ENCODE measurements around the gene PRTN3.
"Not testable (repeated sequence)": the region's sequence is repeated elsewhere in the genome, so short reads cannot be mapped to it uniquely, and the experiment has no call there.

Gene PRTN3

DNA sequence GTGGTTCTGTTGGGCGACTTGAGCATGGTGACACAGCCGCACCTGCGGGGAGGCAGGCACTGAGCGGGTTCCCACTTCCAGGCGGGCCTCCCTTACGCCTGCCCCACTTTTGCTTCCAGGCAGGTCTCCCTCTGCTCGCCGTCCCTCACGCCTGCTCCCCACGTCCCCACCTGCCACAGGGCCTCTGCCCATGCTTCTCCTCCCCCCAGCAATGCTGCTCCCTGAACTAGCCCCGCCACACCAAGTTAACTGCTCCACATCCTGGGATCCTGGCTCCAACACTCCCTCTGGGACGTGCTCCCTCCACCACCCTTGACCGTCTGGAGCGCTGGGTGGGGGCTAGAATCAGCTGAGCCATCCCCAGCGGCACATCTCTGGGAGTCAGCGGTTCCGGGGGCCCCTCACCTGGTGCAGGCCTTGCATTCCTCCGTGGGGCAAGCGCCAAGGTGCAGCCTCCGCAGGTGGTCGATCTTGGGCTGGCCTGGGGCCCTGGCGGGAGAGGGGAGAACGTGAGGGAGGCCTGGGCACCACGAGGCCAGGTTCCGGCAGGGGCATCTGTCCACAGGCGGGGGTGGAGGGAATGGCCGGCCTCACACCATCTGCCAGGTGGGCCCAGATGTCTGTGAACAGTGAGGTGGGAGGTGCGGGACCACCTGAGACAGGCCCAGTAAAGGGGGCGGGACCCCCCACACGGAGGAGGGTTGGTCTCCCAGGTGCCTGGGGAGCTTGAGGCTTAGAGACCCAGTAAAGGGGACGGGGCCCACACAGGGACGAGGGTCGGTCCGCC is 27.9 kb downstream of the PRTN3 start:
- DNase-seq, result no peak

- no peak for DNase-seq
Observed at GRCh38 chr19:869245-870177, 28.7 kb downstream of the PRTN3 start.

- no peak for DNase-seq
Observed at GRCh38 chr19:870314-870713, 29.5 kb downstream of the PRTN3 start.

DNA sequence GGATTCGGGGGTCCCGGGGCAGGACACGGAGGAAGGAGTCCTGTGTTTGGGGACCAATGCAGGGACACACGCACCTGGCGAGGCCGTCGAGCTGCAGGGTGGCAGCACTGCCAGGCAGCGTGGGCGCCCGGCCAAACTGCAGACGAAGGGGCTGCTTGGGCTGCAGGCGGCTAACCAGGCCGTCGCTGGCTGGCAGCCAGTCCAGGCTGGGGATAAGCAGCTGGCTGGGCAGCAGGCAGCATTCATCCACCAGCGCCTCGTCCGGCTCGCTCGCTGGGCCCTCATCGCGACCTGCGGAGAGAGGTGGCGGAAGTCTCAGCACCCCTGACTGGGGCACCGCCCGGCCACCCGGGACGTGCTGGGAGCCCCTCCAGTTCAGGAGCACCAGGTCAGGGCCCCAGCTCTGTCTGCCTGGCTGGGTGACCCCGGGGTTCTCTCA is 30.2 kb downstream of the PRTN3 start:
- DNase-seq, result no peak

DNA sequence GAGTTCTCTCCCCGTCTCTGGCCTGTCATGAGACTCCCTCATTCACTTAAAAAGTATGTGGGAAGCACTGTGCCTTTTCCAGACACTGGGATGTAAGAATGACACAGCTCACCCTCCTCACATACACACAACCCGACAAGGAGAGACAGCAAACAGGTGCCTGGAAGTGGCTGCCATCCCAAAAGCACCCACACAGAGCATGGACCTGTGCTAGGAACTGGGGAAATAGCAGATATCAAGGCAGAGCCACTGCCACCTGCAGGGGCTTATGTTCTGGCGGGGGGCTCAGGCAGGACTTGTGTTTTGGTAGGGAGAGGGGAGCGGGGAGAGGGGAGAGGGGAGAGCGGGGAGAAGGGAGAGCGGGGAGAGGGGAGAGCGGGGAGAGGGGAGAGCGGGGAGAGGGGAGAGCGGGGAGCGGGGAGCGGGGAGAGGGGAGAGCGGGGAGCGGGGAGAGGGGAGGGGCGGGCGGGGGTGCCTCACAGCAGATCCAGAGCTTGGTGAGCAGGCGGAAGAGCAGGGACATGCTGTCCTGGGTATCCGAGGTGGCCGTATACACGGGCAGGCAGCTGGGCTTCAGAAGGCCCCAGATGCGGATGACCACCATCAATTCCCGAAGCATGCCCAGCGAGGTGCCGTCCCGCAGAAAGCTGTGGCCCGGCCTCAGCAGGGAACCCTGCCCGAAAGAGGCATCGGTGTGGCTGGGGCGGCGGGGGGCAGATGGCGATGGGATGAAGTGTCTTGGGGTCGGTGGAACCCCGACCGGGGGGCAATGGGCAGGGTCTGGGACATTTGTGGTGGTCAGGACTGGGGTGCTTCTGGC is 30.9 kb downstream of the PRTN3 start:
- no peak for DNase-seq

- peak; percentile 84 for DNase-seq
Observed at GRCh38 chr19:872266-872951, 31.6 kb downstream of the PRTN3 start.

DNA sequence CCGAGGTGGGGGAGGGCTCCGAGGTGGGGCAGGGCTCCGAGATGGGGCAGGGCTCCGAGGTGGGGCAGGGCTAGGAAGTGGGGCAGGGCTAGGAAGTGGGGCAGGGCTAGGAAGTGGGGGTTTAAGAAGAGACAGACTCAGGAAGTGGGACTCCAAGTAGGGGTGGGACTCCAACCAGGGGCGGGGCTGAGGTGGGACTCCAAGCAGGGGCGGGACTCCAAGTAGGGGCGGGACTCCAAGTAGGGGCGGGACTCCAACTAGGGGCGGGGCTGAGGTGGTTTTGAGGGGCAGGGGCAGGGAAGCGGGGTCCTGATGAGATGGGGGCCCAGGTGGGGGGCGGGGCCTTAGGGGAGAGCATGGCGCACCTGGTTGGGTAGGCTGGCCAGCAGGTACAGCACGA is 32.3 kb downstream of the PRTN3 start:
- DNase-seq, result peak; percentile 79

- no peak for DNase-seq
Observed at GRCh38 chr19:873561-874041, 32.8 kb downstream of the PRTN3 start.

DNA sequence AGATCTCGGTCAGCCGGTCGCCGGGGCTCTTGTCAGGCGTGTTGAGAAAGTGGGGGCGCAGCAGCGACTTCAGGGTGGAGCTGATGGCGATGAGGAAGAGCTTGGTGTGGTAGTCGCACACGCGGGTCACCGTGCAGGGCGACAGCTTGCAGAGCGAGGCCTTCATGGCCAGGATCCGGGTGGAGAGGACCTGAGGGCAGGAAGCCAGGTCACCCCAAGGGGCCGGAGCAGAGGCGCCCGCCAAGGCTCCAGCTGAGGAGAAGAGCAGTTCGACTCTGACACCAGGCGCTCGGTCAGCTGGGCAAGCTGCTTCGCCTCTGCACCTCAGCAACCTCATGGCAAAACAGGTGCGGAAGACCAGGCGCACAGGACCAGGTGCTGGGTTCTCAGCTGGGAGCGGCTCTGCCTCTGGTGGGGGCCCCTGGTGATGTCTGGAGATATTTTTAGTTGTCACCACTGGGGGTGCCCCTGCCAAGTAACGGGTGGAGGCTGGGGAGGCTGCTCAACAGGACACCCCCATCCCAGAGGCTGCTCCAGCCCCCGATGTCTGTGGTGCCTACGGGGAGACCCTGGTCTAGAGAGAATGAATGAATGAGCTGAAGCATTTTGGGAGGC is 34.6 kb downstream of the PRTN3 start:
- DNase-seq, result no peak

- DNase-seq, result no peak
Observed at GRCh38 chr19:876089-876488, 35.3 kb downstream of the PRTN3 start.

DNA sequence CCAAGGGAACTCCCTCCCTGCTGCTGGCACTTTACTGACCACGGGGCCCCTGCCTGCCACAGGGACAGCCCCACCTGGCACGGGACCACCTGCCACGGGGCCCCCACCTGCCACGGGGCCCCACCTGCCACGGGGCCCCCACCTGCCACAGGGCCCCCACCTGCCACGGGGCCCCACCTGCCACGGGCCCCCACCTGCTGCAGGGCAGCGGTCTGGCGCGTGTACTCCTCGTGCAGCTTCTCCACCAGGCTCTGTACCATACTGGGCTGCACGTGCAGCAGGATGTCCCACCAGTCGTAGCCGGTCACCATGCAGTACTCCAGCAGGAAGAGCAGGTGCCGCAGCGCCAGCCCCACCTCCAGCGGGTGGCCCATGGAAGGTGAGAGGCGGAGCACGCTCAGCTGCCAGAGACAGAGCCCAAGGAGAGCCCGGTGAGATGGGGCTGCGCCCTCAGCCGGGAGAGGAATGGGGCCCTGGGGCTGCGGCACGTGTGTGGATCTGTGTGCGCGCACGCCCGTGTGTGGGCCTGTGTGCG is 36.0 kb downstream of the PRTN3 start:
- no peak for DNase-seq

DNA sequence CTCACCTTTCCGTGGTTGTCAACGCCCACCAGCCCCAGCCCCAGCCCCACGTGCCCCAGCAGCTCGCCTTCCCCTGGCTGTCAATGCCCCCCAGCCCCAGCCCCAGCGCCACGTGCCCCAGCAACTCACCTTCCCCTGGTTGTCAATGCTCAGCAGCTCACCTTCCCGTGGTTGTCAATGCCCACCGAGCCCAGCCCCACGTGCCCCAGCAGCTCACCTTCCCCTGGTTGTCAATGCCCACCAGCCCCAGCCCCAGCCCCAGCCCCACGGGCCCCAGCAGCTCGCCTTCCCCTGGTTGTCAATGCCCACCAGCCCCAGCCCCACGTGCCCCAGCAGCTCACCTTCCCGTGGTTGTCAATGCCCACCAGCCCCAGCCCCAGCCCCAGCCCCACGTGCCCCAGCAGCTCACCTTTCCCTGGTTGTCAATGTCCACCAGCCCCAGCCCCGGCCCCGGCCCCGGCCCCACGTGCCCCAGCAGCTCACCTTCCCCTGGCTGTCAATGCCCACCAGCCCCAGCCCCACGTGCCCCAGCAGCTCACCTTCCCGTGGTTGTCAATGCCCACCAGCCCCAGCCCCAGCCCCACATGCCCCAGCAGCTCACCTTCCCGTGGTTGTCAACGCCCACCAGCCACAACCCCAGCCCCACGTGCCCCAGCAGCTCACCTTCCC is 37.3 kb downstream of the PRTN3 start:
- not testable (repeated sequence) for DNase-seq

GRCh38 chr19:878751-879561 is 38.2 kb downstream of the PRTN3 start:
- not testable (repeated sequence) for DNase-seq

GRCh38 chr19:879711-880438 is 39.1 kb downstream of the PRTN3 start:
- no peak for DNase-seq

DNA sequence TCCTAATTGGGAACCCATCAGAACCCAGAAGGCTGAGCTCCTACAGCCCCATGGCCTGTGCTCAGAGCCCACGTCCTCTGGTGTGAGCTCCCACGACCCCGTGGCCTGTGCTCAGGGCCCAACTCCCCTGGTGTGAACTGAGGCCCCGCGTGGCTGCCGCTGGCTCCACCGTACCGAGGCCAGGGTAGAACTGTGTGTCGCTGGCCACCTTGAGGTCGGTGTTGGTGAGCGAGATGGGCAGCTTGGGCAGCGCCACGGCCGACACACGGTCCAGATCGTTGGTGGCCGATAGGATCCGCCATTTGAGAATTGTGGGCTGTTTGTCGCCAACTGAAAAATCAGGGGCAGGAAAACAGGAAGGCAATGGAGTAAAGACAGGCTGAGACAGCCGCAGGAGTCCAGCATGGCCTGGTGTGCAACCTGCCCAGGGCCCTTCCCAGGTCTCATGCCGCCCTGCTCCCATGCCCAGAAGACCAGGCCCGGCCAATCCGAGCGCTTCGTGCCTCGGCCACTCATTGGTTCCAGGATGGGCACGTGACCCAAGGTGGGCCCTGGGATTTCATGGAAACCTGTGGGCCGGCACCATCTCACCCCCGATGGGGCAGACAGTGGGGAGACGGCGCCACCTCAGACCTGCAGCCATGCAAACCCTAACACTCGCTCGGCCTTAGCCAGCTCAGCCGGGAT is 40.7 kb downstream of the PRTN3 start:
- no peak for DNase-seq

GRCh38 chr19:882871-883497 is 42.2 kb downstream of the PRTN3 start:
- no peak for DNase-seq

DNA sequence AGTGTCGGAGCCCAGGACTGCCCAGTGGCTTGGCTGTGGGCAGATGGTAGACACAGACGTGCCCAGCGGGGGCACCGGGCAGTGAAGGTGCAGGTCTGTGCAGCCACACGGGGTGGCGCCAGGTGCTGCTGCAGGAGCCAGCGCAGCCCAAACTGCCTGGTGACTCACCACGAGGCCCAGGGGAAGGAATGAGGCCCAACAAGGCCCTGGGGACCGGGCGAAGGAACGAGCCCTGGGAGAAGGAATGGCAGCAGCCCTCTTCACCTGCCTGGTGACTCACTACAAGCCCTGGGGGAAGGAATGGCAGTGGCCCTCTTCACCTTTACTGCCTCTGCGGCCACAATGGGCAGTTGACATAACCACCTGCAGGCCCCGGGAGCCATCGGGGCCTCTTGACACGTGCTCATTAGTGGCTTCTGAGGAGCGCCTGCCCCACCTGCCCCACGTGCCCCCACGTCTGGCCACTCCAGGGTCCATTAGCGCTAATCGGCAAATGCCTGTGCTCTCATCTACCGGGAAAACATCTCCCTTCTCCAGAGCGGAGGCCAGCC is 42.9 kb downstream of the PRTN3 start:
- no peak for DNase-seq
